Measurements from ENCODE around the gene CD33. TPM values are rescaled to one million over a fixed set of nuclear protein-coding genes. Genes with fewer than 3 reads are reported as not detected.

CD33 gene
- total RNA-seq, 2 donors from 2014 or later = 8.1 to 11.7 TPM

GRCh38 chr19:51185069-51185867, 39.6 kb upstream of the CD33 start:
- no peaks in the 10 kb centered on the region for H3K27me3 ChIP-seq (replicated peaks; ENCODE audit: insufficient read depth)
- no peak overlapping the region for H3K27ac ChIP-seq
- no peak overlapping the region for H3K4me3 ChIP-seq
- no peak for TF ChIP-seq CTCF (IDR thresholded peaks at IDR 0.05)
- H3K9me3 ChIP-seq = no peaks in the 10 kb centered on the region
- DNase-seq (ENCODE audit: low spot score) (no peak), ATAC-seq (ENCODE audit: insufficient number of reproducible peaks, low FRiP score, low read depth) (no peak)
- no peaks in the 10 kb centered on the region for H3K36me3 ChIP-seq
- H3K4me1 ChIP-seq (ENCODE audit: control insufficient read depth in 1 of 2, low read depth in 2 of 2) = no peaks in the 10 kb centered on the region

GRCh38 chr19:51185868-51186215, 39.0 kb upstream of the CD33 start:
- Histone ChIP-seq H3K36me3 (no peaks in the 10 kb centered on the region), H3K27me3 (replicated peaks; ENCODE audit: insufficient read depth) (no peaks in the 10 kb centered on the region), H3K4me1 (ENCODE audit: control insufficient read depth in 1 of 2, low read depth in 2 of 2) (no peaks in the 10 kb centered on the region), H3K9me3 (no peaks in the 10 kb centered on the region), H3K4me3 (no peak overlapping the region), H3K27ac (no peak overlapping the region)
- ATAC-seq (ENCODE audit: insufficient number of reproducible peaks, low FRiP score, low read depth) (no peak), DNase-seq (ENCODE audit: low spot score) (no peak)
- TF ChIP-seq CTCF (IDR thresholded peaks at IDR 0.05) = no peak

GRCh38 chr19:51186323-51186722, 38.6 kb upstream of the CD33 start:
- DNase-seq (ENCODE audit: low spot score) = no peak
- Histone ChIP-seq H3K27ac (no peak overlapping the region), H3K36me3 (no peaks in the 10 kb centered on the region), H3K4me1 (ENCODE audit: control insufficient read depth in 1 of 2, low read depth in 2 of 2) (no peaks in the 10 kb centered on the region), H3K4me3 (no peak overlapping the region), H3K9me3 (no peaks in the 10 kb centered on the region), H3K27me3 (replicated peaks; ENCODE audit: insufficient read depth) (no peaks in the 10 kb centered on the region)
- no peak for TF ChIP-seq CTCF (IDR thresholded peaks at IDR 0.05)
- no peak for ATAC-seq (ENCODE audit: insufficient number of reproducible peaks, low FRiP score, low read depth)

GRCh38 chr19:51187395-51188226, 37.3 kb upstream of the CD33 start:
- no peak for DNase-seq (ENCODE audit: low spot score)

More at GRCh38 chr19:51187395-51188226, 37.3 kb upstream of the CD33 start:
- Histone ChIP-seq H3K4me1 (ENCODE audit: control insufficient read depth in 1 of 2, low read depth in 2 of 2) (no peaks in the 10 kb centered on the region), H3K27me3 (replicated peaks; ENCODE audit: insufficient read depth) (no peaks in the 10 kb centered on the region), H3K36me3 (no peaks in the 10 kb centered on the region), H3K9me3 (no peaks in the 10 kb centered on the region), H3K27ac (no peak overlapping the region), H3K4me3 (no peak overlapping the region)
- no peak for TF ChIP-seq CTCF (IDR thresholded peaks at IDR 0.05)
- no peak for ATAC-seq (ENCODE audit: insufficient number of reproducible peaks, low FRiP score, low read depth)

All from thoracic aorta (tissue), 2 donors.